Measurements from ENCODE around the gene TADA1. TPM values are rescaled to one million over a fixed set of nuclear protein-coding genes. Genes with fewer than 3 reads are reported as not detected.

TADA1 gene
- total RNA-seq, 1 experiment from 2014 or later: 13.9 TPM

DNA sequence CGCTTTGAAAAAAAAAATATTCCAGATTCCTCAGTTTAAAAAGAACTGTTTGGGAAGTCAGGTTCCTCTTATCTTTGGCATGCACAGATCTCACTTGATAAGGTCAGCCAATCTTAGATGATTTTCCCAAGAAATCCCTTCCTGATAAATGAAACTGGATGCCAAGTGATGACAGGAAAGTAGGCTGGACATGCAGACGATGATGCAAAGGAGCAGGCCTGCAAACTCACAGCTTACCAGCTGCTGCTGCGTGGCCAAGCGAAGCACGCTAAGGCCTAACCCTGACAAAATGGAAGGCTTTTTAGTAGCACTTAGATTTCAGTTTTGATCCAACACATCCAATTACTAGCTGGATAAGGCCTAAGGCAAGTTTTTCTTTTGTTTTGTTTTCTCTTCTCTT, 10.1 kb downstream of the TADA1 start:
- H3K4me1 Mint-ChIP-seq (ENCODE audit: low read depth, unreplicated experiment): peaks cover 8% of the 10 kb centered on the region
- ChIA-PET CTCF (no interaction called here), POLR2A (interaction anchor here (1.0 kb wide), 1 partner anchor 10 kb away, joined by 5 read pairs; the partner anchor contains the start of gene TADA1)
- intact Hi-C loops (cut with micrococcal nuclease; ENCODE audit: unreplicated experiment): no loop called here
- no peaks in the 10 kb centered on the region for H3K9me3 Mint-ChIP-seq (ENCODE audit: unreplicated experiment)
- DNase-seq: no peak
- no peak overlapping the region for H3K27ac Mint-ChIP-seq (ENCODE audit: unreplicated experiment)
- Histone ChIP-seq H3K4me3 (ENCODE audit: low read depth, low read length) (no peak overlapping the region), H3K36me3 (ENCODE audit: control insufficient read depth, insufficient read depth, low read length) (no peaks in the 10 kb centered on the region; the same call in 1 of the 2 replicates), H3K4me1 (no peaks in the 10 kb centered on the region), H3K27me3 (replicated peaks; ENCODE audit: control insufficient read depth, insufficient read depth, low read length) (no peaks in the 10 kb centered on the region), H3K9me3 (no peaks in the 10 kb centered on the region)
- H3K36me3 Mint-ChIP-seq (ENCODE audit: insufficient read depth, unreplicated experiment): peaks cover 43% of the 10 kb centered on the region
- H3K27me3 Mint-ChIP-seq (ENCODE audit: insufficient read depth, unreplicated experiment): no peaks in the 10 kb centered on the region
- TF ChIP-seq, protein P1, sequence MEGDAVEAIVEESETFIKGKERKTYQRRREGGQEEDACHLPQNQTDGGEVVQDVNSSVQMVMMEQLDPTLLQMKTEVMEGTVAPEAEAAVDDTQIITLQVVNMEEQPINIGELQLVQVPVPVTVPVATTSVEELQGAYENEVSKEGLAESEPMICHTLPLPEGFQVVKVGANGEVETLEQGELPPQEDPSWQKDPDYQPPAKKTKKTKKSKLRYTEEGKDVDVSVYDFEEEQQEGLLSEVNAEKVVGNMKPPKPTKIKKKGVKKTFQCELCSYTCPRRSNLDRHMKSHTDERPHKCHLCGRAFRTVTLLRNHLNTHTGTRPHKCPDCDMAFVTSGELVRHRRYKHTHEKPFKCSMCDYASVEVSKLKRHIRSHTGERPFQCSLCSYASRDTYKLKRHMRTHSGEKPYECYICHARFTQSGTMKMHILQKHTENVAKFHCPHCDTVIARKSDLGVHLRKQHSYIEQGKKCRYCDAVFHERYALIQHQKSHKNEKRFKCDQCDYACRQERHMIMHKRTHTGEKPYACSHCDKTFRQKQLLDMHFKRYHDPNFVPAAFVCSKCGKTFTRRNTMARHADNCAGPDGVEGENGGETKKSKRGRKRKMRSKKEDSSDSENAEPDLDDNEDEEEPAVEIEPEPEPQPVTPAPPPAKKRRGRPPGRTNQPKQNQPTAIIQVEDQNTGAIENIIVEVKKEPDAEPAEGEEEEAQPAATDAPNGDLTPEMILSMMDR (IDR thresholded peaks at IDR 0.05; ENCODE audit: insufficient read depth in 1 of 2, low read depth in 1 of 2, low read length in 1 of 2, severe bottlenecking in 1 of 2, unreplicated experiment in 1 of 2): no peak
- no peak overlapping the region for H3K4me3 Mint-ChIP-seq (ENCODE audit: unreplicated experiment)
- no TSS peak for BruUV-seq (replicated peaks)

DNA sequence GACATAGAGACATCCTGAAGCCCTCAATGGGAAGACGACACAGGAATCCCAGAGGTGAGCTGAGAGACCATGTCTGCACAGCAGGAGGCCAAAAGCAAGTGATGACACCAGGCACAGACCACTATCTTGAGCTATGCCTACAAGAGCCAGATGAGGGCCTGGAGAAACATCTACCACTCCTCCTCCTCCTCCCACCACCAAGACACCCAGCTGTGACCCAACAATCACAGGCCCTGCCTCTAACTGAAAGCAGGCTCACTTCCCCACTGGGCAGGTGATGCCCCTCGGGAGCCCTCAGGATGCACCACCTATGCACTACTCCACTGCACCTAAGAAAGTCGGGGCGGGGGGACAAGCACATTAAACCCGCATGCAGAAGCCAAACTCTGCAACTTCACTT, 16.5 kb downstream of the TADA1 start:
- peaks cover 45% of the 10 kb centered on the region for H3K36me3 Mint-ChIP-seq (ENCODE audit: insufficient read depth, unreplicated experiment)
- TF ChIP-seq, protein P1 (IDR thresholded peaks at IDR 0.05; ENCODE audit: insufficient read depth in 1 of 2, low read depth in 1 of 2, low read length in 1 of 2, severe bottlenecking in 1 of 2, unreplicated experiment in 1 of 2): no peak
- ChIA-PET CTCF (no interaction called here), POLR2A (no interaction called here)
- intact Hi-C loops (cut with micrococcal nuclease; ENCODE audit: unreplicated experiment): no loop called here
- no TSS peak for BruUV-seq (replicated peaks)
- Histone ChIP-seq H3K4me1 (no peaks in the 10 kb centered on the region), H3K27me3 (replicated peaks; ENCODE audit: control insufficient read depth, insufficient read depth, low read length) (no peaks in the 10 kb centered on the region), H3K36me3 (ENCODE audit: control insufficient read depth, insufficient read depth, low read length) (no peaks in the 10 kb centered on the region; the same call in 1 of the 2 replicates), H3K4me3 (ENCODE audit: low read depth, low read length) (no peak overlapping the region), H3K9me3 (no peaks in the 10 kb centered on the region)
- no peaks in the 10 kb centered on the region for H3K27me3 Mint-ChIP-seq (ENCODE audit: insufficient read depth, unreplicated experiment)
- H3K4me3 Mint-ChIP-seq (ENCODE audit: unreplicated experiment): no peak overlapping the region
- no peaks in the 10 kb centered on the region for H3K4me1 Mint-ChIP-seq (ENCODE audit: low read depth, unreplicated experiment)
- DNase-seq: no peak
- H3K27ac Mint-ChIP-seq (ENCODE audit: unreplicated experiment): no peak overlapping the region
- H3K9me3 Mint-ChIP-seq (ENCODE audit: unreplicated experiment): no peaks in the 10 kb centered on the region

DNA sequence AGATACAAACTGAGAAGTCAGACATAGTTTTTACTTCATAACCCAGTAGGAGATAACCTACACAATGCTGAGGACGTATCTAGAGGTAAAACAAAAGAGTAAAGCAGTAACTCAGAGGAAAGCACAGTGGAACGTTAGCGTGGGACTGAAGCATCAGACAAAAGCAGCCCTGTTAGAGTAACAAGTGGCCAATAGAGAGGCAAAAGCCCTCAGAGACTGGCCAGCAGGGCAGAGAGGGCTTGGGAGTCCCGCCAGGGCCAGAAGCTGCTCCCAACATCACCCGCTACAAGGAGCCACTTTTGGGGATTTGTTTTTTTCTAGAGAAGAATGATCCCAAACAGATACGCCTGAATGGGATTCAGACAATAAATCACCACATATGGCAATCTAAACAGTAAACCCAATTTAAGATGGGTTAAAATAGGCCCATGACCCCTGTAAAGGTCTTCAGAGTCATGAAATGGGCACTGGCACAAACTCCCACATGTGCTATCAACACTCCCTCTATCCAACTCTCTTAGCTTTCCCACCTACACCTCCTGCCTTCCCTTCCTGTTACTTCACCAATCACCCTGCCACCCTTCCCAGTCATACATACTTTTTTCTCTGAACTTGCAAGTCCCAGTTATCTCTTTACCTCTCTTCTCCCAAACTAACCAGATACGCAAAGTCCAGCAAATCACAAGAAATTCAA, 17.2 kb downstream of the TADA1 start:
- ChIA-PET CTCF (no interaction called here), POLR2A (no interaction called here)
- Histone ChIP-seq H3K27me3 (replicated peaks; ENCODE audit: control insufficient read depth, insufficient read depth, low read length) (no peaks in the 10 kb centered on the region), H3K4me1 (no peaks in the 10 kb centered on the region), H3K36me3 (ENCODE audit: control insufficient read depth, insufficient read depth, low read length) (no peaks in the 10 kb centered on the region; the same call in 1 of the 2 replicates), H3K4me3 (ENCODE audit: low read depth, low read length) (no peak overlapping the region), H3K9me3 (no peaks in the 10 kb centered on the region)
- no peaks in the 10 kb centered on the region for H3K4me1 Mint-ChIP-seq (ENCODE audit: low read depth, unreplicated experiment)
- BruUV-seq (replicated peaks): no TSS peak
- TF ChIP-seq, protein P1 (IDR thresholded peaks at IDR 0.05; ENCODE audit: insufficient read depth in 1 of 2, low read depth in 1 of 2, low read length in 1 of 2, severe bottlenecking in 1 of 2, unreplicated experiment in 1 of 2): no peak
- H3K27me3 Mint-ChIP-seq (ENCODE audit: insufficient read depth, unreplicated experiment): no peaks in the 10 kb centered on the region
- no peak overlapping the region for H3K27ac Mint-ChIP-seq (ENCODE audit: unreplicated experiment)
- no peaks in the 10 kb centered on the region for H3K9me3 Mint-ChIP-seq (ENCODE audit: unreplicated experiment)
- intact Hi-C loops (cut with micrococcal nuclease; ENCODE audit: unreplicated experiment): no loop called here
- H3K4me3 Mint-ChIP-seq (ENCODE audit: unreplicated experiment): no peak overlapping the region
- no peak for DNase-seq
- H3K36me3 Mint-ChIP-seq (ENCODE audit: insufficient read depth, unreplicated experiment): peaks cover 45% of the 10 kb centered on the region
